ENCODE measurements around the gene IFITM1. TPM values are rescaled to one million over a fixed set of nuclear protein-coding genes. Genes with fewer than 3 reads are reported as not detected.

Gene IFITM1
- total RNA-seq, 1 experiment from 2014 or later: 544 TPM

DNA sequence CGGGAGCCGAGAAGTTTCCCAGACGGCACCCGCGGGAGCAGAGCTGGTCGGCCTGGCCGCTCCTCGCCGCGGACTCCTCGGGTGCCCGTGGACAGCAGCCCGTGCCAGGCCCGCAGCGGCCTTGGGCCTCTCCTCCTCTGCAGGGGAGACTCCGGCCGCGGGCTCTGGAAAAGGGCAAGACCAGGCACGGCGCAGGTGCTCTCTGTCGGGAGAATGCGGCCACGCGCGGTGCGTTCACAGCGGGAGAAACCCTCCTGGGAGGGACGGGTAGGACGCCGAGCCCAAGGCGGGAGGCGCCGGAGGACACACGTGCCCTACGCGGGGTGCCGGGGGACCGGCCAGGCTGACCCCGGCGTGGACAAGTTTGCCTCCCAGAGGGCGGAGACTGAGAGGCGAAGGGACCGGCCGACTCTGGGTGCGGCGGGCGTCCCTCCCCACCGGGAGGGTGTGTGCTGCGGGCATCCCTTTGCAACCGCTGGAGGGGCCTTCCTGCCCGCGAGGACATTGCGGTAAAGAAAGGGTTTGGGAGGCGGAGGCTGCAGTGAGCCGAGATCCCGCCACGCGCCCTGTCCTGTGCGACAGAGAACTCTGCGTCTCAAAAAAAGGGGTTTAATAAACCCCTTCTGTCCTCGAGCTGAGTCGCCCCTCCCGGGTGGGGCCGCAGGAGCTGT, 2.3 kb downstream of the IFITM1 start (continued):
- TF ChIP-seq, protein P1, sequence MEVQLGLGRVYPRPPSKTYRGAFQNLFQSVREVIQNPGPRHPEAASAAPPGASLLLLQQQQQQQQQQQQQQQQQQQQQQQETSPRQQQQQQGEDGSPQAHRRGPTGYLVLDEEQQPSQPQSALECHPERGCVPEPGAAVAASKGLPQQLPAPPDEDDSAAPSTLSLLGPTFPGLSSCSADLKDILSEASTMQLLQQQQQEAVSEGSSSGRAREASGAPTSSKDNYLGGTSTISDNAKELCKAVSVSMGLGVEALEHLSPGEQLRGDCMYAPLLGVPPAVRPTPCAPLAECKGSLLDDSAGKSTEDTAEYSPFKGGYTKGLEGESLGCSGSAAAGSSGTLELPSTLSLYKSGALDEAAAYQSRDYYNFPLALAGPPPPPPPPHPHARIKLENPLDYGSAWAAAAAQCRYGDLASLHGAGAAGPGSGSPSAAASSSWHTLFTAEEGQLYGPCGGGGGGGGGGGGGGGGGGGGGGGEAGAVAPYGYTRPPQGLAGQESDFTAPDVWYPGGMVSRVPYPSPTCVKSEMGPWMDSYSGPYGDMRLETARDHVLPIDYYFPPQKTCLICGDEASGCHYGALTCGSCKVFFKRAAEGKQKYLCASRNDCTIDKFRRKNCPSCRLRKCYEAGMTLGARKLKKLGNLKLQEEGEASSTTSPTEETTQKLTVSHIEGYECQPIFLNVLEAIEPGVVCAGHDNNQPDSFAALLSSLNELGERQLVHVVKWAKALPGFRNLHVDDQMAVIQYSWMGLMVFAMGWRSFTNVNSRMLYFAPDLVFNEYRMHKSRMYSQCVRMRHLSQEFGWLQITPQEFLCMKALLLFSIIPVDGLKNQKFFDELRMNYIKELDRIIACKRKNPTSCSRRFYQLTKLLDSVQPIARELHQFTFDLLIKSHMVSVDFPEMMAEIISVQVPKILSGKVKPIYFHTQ (CRISPR knock-in tag; IDR thresholded peaks at IDR 0.05): no peak
- TF ChIP-seq CREB1 (CRISPR knock-in tag; IDR thresholded peaks at IDR 0.05) (no peak), CREM (CRISPR knock-in tag; IDR thresholded peaks at IDR 0.05) (no peak), EMX1 (CRISPR knock-in tag; IDR thresholded peaks at IDR 0.05) (no peak), SMAD3 (CRISPR knock-in tag; IDR thresholded peaks at IDR 0.05; ENCODE audit: borderline replicate concordance) (no peak), MXD4 (CRISPR knock-in tag; IDR thresholded peaks at IDR 0.05; ENCODE audit: borderline replicate concordance) (no peak), KAT7 (CRISPR knock-in tag; IDR thresholded peaks at IDR 0.05; ENCODE audit: borderline replicate concordance) (no peak), JUN (CRISPR knock-in tag; IDR thresholded peaks at IDR 0.05) (no peak), ZNF121 (CRISPR knock-in tag; IDR thresholded peaks at IDR 0.05) (no peak), OVOL2 (CRISPR knock-in tag; IDR thresholded peaks at IDR 0.05; ENCODE audit: borderline replicate concordance) (no peak), TEAD4 (CRISPR knock-in tag; IDR thresholded peaks at IDR 0.05) (0 out of 2 replicates have a peak, but pooled peaks have one; percentile 17), TEAD1 (CRISPR knock-in tag; IDR thresholded peaks at IDR 0.05) (0 out of 2 replicates have a peak, but pooled peaks have one; percentile 32), CBFB (CRISPR knock-in tag; IDR thresholded peaks at IDR 0.05; ENCODE audit: low read depth) (0 out of 2 replicates have a peak, but pooled peaks have one; percentile 4), ZNF219 (CRISPR knock-in tag; IDR thresholded peaks at IDR 0.05; ENCODE audit: borderline replicate concordance) (no peak; the same call in 1 of the 2 replicates)
- TF ChIP-seq, protein P2, sequence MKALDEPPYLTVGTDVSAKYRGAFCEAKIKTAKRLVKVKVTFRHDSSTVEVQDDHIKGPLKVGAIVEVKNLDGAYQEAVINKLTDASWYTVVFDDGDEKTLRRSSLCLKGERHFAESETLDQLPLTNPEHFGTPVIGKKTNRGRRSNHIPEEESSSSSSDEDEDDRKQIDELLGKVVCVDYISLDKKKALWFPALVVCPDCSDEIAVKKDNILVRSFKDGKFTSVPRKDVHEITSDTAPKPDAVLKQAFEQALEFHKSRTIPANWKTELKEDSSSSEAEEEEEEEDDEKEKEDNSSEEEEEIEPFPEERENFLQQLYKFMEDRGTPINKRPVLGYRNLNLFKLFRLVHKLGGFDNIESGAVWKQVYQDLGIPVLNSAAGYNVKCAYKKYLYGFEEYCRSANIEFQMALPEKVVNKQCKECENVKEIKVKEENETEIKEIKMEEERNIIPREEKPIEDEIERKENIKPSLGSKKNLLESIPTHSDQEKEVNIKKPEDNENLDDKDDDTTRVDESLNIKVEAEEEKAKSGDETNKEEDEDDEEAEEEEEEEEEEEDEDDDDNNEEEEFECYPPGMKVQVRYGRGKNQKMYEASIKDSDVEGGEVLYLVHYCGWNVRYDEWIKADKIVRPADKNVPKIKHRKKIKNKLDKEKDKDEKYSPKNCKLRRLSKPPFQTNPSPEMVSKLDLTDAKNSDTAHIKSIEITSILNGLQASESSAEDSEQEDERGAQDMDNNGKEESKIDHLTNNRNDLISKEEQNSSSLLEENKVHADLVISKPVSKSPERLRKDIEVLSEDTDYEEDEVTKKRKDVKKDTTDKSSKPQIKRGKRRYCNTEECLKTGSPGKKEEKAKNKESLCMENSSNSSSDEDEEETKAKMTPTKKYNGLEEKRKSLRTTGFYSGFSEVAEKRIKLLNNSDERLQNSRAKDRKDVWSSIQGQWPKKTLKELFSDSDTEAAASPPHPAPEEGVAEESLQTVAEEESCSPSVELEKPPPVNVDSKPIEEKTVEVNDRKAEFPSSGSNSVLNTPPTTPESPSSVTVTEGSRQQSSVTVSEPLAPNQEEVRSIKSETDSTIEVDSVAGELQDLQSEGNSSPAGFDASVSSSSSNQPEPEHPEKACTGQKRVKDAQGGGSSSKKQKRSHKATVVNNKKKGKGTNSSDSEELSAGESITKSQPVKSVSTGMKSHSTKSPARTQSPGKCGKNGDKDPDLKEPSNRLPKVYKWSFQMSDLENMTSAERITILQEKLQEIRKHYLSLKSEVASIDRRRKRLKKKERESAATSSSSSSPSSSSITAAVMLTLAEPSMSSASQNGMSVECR (CRISPR knock-in tag; IDR thresholded peaks at IDR 0.05; ENCODE audit: borderline replicate concordance): peak; percentile 77
- TF ChIP-seq, protein P3, sequence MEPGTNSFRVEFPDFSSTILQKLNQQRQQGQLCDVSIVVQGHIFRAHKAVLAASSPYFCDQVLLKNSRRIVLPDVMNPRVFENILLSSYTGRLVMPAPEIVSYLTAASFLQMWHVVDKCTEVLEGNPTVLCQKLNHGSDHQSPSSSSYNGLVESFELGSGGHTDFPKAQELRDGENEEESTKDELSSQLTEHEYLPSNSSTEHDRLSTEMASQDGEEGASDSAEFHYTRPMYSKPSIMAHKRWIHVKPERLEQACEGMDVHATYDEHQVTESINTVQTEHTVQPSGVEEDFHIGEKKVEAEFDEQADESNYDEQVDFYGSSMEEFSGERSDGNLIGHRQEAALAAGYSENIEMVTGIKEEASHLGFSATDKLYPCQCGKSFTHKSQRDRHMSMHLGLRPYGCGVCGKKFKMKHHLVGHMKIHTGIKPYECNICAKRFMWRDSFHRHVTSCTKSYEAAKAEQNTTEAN (CRISPR knock-in tag; IDR thresholded peaks at IDR 0.05): no peak
- TF ChIP-seq, protein P4, sequence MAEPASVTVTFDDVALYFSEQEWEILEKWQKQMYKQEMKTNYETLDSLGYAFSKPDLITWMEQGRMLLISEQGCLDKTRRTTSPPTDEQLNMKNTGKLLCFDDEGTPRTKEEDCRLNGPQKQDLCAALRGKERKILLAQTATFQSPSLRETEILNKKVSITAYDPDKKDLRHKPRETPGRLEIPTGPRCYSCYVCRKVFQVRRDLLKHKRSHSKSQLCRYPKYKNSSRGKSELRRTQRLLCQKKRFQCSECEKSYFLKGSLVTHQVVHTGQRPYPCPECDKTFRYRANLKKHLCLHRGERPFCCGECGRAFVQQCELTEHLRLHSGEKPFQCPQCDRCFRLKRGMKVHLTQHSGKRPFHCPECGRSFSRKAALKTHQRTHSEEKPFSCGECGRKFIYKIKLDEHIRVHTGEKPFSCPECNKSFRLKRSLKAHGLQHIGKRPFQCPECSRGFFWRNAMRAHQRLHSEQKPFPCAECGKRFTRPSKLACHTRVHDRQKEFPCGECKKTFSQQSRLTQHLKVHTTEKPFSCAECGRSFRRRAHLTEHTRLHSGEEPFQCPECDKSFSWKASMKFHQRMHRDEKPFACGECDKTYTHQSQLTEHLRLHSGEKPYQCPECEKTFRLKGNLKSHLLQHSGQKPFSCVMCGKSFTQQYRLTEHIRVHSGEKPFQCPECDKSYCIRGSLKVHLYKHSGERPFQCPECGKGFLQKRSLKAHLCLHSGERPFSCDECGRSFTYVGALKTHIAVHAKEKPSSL (CRISPR knock-in tag; conservative IDR thresholded peaks at IDR 0.05): no peak
- TF ChIP-seq, protein P5, sequence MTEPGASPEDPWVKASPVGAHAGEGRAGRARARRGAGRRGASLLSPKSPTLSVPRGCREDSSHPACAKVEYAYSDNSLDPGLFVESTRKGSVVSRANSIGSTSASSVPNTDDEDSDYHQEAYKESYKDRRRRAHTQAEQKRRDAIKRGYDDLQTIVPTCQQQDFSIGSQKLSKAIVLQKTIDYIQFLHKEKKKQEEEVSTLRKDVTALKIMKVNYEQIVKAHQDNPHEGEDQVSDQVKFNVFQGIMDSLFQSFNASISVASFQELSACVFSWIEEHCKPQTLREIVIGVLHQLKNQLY (CRISPR knock-in tag; IDR thresholded peaks at IDR 0.05): no peak
- TF ChIP-seq, protein P6, sequence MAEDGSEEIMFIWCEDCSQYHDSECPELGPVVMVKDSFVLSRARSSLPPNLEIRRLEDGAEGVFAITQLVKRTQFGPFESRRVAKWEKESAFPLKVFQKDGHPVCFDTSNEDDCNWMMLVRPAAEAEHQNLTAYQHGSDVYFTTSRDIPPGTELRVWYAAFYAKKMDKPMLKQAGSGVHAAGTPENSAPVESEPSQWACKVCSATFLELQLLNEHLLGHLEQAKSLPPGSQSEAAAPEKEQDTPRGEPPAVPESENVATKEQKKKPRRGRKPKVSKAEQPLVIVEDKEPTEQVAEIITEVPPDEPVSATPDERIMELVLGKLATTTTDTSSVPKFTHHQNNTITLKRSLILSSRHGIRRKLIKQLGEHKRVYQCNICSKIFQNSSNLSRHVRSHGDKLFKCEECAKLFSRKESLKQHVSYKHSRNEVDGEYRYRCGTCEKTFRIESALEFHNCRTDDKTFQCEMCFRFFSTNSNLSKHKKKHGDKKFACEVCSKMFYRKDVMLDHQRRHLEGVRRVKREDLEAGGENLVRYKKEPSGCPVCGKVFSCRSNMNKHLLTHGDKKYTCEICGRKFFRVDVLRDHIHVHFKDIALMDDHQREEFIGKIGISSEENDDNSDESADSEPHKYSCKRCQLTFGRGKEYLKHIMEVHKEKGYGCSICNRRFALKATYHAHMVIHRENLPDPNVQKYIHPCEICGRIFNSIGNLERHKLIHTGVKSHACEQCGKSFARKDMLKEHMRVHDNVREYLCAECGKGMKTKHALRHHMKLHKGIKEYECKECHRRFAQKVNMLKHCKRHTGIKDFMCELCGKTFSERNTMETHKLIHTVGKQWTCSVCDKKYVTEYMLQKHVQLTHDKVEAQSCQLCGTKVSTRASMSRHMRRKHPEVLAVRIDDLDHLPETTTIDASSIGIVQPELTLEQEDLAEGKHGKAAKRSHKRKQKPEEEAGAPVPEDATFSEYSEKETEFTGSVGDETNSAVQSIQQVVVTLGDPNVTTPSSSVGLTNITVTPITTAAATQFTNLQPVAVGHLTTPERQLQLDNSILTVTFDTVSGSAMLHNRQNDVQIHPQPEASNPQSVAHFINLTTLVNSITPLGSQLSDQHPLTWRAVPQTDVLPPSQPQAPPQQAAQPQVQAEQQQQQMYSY (CRISPR knock-in tag; IDR thresholded peaks at IDR 0.05): 0 out of 2 replicates have a peak, but pooled peaks have one; percentile 19
- TF ChIP-seq, protein P7, sequence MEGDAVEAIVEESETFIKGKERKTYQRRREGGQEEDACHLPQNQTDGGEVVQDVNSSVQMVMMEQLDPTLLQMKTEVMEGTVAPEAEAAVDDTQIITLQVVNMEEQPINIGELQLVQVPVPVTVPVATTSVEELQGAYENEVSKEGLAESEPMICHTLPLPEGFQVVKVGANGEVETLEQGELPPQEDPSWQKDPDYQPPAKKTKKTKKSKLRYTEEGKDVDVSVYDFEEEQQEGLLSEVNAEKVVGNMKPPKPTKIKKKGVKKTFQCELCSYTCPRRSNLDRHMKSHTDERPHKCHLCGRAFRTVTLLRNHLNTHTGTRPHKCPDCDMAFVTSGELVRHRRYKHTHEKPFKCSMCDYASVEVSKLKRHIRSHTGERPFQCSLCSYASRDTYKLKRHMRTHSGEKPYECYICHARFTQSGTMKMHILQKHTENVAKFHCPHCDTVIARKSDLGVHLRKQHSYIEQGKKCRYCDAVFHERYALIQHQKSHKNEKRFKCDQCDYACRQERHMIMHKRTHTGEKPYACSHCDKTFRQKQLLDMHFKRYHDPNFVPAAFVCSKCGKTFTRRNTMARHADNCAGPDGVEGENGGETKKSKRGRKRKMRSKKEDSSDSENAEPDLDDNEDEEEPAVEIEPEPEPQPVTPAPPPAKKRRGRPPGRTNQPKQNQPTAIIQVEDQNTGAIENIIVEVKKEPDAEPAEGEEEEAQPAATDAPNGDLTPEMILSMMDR (IDR thresholded peaks at IDR 0.05): no peak
- TF ChIP-seq, protein P8, sequence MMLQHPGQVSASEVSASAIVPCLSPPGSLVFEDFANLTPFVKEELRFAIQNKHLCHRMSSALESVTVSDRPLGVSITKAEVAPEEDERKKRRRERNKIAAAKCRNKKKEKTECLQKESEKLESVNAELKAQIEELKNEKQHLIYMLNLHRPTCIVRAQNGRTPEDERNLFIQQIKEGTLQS (CRISPR knock-in tag; conservative IDR thresholded peaks at IDR 0.05): no peak
